GM12873 (cell line): ENCODE data around the gene RAB3GAP2.

Experiments used
- CTCF ChIP-seq: IDR thresholded peaks from 2 replicates; pipeline ENCODE4 v1.5.1; 2012; ENCODE audit warnings: low read depth, mild to moderate bottlenecking, moderate library complexity, low read length, control low read depth; ENCODE audit not compliant: insufficient read depth; ENCODE audit errors: missing control alignments

RAB3GAP2 gene

DNA sequence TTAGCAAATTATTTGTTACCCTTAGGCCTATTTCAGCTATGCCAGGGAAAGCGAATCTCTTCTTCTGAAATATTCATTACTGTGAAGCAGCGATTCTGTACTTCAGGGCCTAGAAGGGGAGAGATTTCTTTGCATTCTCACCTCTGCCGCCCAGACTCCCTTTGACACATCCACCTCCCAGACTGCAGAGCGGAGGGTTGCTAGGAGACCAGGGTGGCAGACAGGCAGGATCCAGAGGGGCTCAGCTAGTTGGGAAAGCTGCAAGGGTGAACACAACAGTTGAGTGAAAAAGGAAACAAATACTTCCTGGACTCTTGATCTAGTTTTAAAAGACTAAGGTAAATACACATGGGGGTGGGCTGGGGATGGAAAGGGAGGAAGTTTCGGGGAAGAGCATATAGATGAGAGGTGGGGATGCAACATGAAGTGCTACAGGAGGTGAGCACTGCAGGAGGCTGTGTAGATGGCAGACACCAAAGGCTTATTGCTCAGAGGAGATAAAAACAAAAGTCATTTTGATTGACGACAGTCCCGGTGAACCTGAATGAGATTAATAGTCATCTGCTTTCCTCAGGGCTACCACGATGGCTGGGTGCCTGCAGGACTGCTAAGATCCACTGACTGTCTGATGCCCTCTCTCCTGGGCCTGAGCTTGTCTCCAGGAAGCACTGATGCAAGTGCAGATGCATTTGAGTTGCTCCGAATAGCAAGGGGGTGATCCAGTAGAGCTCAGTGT is 26.4 kb upstream of the RAB3GAP2 start:
- TF ChIP-seq CTCF, result no peak

GRCh38 chr1:220296981-220297380 is 24.7 kb upstream of the RAB3GAP2 start:
- no peak for TF ChIP-seq CTCF

DNA sequence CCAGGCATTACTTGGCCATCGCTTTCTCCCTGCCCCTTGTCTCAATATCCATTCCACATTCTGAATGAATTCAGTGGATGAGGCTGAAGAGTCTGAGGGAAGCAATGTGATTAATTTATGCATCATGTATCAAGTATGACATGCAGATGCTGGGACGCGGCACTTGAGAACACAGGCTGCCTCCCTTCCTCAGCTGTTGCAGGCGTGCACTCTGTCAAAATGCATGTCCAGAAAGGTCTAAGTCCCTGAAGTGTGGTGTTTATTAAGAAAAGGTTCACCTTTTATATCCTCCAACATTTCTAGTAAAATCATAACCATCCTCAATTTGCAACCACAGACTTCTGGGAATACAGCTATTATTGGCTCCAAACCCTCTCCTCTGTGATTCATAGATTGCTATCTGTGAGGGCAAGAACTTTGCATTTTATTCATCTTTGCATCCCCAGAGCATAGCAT is 22.6 kb upstream of the RAB3GAP2 start:
- TF ChIP-seq CTCF, result no peak

- TF ChIP-seq CTCF, result no peak
Observed at GRCh38 chr1:220291580-220291979, 19.3 kb upstream of the RAB3GAP2 start.

GRCh38 chr1:220290140-220290761 is 18.0 kb upstream of the RAB3GAP2 start:
- TF ChIP-seq CTCF, result no peak

DNA sequence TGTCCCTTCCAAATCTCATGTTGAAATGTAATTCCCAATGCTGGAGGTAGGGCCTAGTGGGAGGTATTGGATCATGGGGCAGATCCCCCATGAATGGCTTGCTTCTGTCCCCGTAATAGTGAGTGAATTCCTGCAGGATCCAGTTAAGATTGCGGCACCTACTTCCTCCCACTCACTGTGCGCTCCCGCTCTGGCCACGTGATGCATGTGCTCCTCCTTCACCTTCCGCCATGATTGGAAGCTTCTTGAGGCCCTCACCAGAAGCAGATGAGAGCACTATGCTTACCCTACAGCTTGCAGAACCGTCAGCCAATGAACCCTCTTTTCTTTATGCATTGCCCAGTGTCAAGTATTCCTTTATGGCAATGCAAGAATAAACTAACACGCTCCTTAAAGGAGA is 14.9 kb upstream of the RAB3GAP2 start:
- TF ChIP-seq CTCF, result no peak

DNA sequence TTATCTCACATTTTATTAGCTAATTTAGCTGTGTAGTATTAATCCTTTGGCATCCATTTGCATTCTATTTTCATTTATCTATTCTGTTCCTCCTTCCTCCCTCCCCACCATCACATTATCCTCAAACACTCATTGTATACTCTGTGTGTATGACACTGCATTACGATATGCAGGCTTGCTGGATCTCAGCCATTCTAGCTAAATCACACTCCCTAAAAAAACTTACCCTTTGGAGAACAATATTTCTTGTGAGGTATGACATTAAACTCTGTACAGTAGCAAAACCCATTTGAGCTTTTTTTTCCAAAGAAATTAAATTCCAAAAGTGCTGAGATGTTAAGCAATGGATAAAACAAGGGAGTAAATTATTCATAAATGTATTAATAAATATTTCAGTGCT is 11.4 kb upstream of the RAB3GAP2 start:
- TF ChIP-seq CTCF, result no peak
